OCI-LY7 (cell line): ENCODE measurements around the gene FBXW7.

Experiments used
- EZH2phosphoT487 ChIP-seq: fragments of 200-600 bp; sonication (generic); IDR thresholded peaks from 2 replicates; pipeline ENCODE4 v1.6.1; 2018; ENCODE audit warnings: low read depth, borderline replicate concordance, mild to moderate bottlenecking, mixed run types, antibody characterized with exemption, low read length, moderate library complexity, mixed read lengths
- TF ChIP-seq, protein P1 (sequence below): fragments of 200-600 bp; sonication (generic); conservative IDR thresholded peaks from 2 replicates; pipeline ENCODE4 v1.5.1; 2014; ENCODE audit warnings: mild to moderate bottlenecking, antibody characterized with exemption, low read length, moderate library complexity, mixed read lengths

DNA sequence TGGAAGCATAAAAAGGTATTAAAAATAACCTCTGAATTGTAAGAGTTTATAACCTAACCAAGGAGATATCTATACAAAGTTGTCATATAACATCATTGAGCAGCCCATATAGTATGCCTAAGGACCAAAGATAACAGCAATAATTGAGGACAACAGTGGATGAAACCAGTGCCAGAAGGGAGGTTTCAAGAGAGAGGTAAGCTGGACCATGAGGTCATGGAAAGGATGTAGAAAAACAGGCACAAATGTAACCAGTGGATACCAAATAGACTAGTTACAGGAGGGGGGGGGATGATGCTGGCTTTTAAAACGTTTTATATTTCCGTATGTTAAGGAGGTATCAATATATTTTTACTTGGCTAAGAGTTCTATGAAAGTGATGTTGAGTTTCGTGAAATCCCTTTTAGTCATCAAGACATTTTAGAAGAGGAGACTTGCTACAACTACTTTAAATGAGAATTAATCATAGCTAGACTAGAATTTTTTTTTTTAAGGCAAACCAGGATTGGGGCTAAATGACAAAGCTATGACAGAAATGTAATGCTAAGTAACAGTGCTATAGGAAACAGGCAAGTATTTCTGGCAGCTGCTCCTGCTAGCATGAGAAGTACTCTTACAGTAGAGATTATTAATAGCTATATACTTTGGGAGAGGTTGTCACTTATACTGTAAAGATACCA, 161.1 kb downstream of the FBXW7 start:
- TF ChIP-seq, protein P1, sequence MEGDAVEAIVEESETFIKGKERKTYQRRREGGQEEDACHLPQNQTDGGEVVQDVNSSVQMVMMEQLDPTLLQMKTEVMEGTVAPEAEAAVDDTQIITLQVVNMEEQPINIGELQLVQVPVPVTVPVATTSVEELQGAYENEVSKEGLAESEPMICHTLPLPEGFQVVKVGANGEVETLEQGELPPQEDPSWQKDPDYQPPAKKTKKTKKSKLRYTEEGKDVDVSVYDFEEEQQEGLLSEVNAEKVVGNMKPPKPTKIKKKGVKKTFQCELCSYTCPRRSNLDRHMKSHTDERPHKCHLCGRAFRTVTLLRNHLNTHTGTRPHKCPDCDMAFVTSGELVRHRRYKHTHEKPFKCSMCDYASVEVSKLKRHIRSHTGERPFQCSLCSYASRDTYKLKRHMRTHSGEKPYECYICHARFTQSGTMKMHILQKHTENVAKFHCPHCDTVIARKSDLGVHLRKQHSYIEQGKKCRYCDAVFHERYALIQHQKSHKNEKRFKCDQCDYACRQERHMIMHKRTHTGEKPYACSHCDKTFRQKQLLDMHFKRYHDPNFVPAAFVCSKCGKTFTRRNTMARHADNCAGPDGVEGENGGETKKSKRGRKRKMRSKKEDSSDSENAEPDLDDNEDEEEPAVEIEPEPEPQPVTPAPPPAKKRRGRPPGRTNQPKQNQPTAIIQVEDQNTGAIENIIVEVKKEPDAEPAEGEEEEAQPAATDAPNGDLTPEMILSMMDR, result no peak
- TF ChIP-seq EZH2phosphoT487, result no peak
